Ishikawa (cell line): Measurements from ENCODE around the gene CARD11.

Experiments
- CEBPB ChIP-seq: IDR thresholded peaks from 2 replicates; pipeline ENCODE4 v1.6.1; 2012
- CREB1 ChIP-seq: IDR thresholded peaks from 2 replicates; pipeline ENCODE4 v1.6.1; 2012; ENCODE audit warnings: low read depth
- EGR1 ChIP-seq: IDR thresholded peaks from 2 replicates; pipeline ENCODE4 v1.6.1; 2012
- EP300 ChIP-seq: IDR thresholded peaks from 2 replicates; pipeline ENCODE4 v1.6.1; 2012; ENCODE audit warnings: borderline replicate concordance
- FOXM1 ChIP-seq: IDR thresholded peaks from 2 replicates; pipeline ENCODE4 v1.6.1; 2012; ENCODE audit warnings: low read depth, borderline replicate concordance
- NFIC ChIP-seq: IDR thresholded peaks from 2 replicates; pipeline ENCODE4 v1.6.1; 2012
- RAD21 ChIP-seq: IDR thresholded peaks from 2 replicates; pipeline ENCODE4 v1.6.1; 2012; ENCODE audit warnings: low read depth
- REST ChIP-seq: IDR thresholded peaks from 2 replicates; pipeline ENCODE4 v1.6.1; 2012; ENCODE audit warnings: low read depth, mild to moderate bottlenecking
- TAF1 ChIP-seq: IDR thresholded peaks from 2 replicates; pipeline ENCODE4 v1.6.1; 2012; ENCODE audit warnings: low read depth, mild to moderate bottlenecking
- TCF12 ChIP-seq: IDR thresholded peaks from 2 replicates; pipeline ENCODE4 v1.6.1; 2012; ENCODE audit warnings: low read depth
- TEAD4 ChIP-seq: IDR thresholded peaks from 2 replicates; pipeline ENCODE4 v1.6.1; 2012
- USF1 ChIP-seq: IDR thresholded peaks from 2 replicates; pipeline ENCODE4 v1.6.1; 2012
- YY1 ChIP-seq: IDR thresholded peaks from 2 replicates; pipeline ENCODE4 v1.6.1; 2012; ENCODE audit warnings: low read depth
- ZBTB7A ChIP-seq: IDR thresholded peaks from 2 replicates; pipeline ENCODE4 v1.6.1; 2012; ENCODE audit warnings: low read depth
- TF ChIP-seq, protein P1 (sequence below): IDR thresholded peaks from 2 replicates; pipeline ENCODE4 v1.6.1; 2012

CARD11 gene

GRCh38 chr7:3032256-3032655, 11.4 kb downstream of the CARD11 start:
- TF ChIP-seq REST (no peak), RAD21 (no peak), EGR1 (no peak), ZBTB7A (no peak), YY1 (no peak), FOXM1 (no peak), CREB1 (no peak), NFIC (no peak), TCF12 (no peak), TEAD4 (no peak), CEBPB (no peak), USF1 (no peak), EP300 (no peak), TAF1 (no peak)
- TF ChIP-seq, protein P1, sequence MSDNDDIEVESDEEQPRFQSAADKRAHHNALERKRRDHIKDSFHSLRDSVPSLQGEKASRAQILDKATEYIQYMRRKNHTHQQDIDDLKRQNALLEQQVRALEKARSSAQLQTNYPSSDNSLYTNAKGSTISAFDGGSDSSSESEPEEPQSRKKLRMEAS: no peak

DNA sequence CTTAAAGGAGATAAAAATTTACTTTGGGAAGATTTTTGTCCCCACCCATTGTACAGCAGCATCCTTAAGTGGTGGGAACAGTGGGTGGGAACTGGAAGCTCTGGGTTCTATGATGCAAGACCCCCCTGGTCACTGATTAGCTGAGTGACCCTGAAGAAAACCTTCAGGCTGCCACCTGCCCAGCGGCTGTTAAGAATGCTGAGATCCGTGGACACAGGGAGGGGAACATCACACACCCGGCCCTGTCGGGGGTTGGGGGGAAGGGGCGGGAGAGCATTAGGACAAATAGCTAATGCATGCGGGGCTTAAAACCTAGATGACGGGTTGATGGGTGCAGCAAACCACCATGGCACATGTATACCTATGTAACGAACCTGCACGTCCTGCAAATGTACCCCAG, 14.5 kb downstream of the CARD11 start:
- TF ChIP-seq YY1 (no peak), USF1 (no peak), TAF1 (no peak), EP300 (no peak), ZBTB7A (no peak), FOXM1 (no peak), TCF12 (no peak), CEBPB (no peak), EGR1 (no peak), TEAD4 (no peak), NFIC (no peak), CREB1 (no peak), RAD21 (no peak), REST (no peak)
- TF ChIP-seq, protein P1: no peak

GRCh38 chr7:3028758-3029093, 14.9 kb downstream of the CARD11 start:
- no peak for TF ChIP-seq FOXM1
- no peak for TF ChIP-seq YY1
- no peak for TF ChIP-seq CREB1
- TF ChIP-seq, protein P1: no peak

GRCh38 chr7:3028071-3028757, 15.5 kb downstream of the CARD11 start:
- TF ChIP-seq TCF12 (no peak), REST (no peak), TEAD4 (no peak), ZBTB7A (no peak), NFIC (no peak), YY1 (no peak), CREB1 (no peak), EP300 (no peak), RAD21 (no peak), EGR1 (no peak), TAF1 (no peak), USF1 (no peak), FOXM1 (no peak)
- TF ChIP-seq, protein P1: no peak
